LNCaP clone FGC (cell line): ENCODE data around the gene SYNPR.

ENCODE experiments used
- DNase-seq: peaks from one replicate; pipeline ENCODE4 v3.0.0-alpha.2; 2011; ENCODE audit warnings: low read depth
- H3K4me3 ChIP-seq: 2 replicates; pipeline ENCODE4 v1.5.1; 2011; ENCODE audit warnings: mild to moderate bottlenecking, low read depth, low read length, control low read depth
- TF ChIP-seq, protein P1 (sequence below): IDR thresholded peaks from 2 replicates; pipeline ENCODE4 v1.5.1; 2012; ENCODE audit warnings: mild to moderate bottlenecking; ENCODE audit not compliant: control insufficient read depth, insufficient read depth; ENCODE audit errors: extremely low read depth

SYNPR gene

DNA sequence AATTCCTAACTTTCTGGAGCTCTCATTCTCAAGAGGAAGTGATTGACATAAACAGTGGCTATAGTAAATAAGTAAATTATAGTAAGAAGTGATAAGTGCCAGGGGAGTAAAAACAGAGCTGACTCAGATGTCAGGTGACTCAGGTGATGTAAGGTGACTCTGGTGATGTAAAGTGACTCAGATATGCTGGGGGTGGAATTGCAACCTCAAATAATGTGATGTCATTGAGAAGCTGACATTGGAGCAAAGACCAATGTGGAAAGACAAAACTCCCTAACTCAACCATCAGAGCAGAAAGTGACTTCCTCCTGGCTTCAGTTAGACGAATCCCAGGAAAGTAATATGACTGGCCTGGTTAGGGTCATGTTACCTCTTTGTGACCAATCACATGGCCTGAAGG, 230.2 kb downstream of the SYNPR start:
- TF ChIP-seq, protein P1, sequence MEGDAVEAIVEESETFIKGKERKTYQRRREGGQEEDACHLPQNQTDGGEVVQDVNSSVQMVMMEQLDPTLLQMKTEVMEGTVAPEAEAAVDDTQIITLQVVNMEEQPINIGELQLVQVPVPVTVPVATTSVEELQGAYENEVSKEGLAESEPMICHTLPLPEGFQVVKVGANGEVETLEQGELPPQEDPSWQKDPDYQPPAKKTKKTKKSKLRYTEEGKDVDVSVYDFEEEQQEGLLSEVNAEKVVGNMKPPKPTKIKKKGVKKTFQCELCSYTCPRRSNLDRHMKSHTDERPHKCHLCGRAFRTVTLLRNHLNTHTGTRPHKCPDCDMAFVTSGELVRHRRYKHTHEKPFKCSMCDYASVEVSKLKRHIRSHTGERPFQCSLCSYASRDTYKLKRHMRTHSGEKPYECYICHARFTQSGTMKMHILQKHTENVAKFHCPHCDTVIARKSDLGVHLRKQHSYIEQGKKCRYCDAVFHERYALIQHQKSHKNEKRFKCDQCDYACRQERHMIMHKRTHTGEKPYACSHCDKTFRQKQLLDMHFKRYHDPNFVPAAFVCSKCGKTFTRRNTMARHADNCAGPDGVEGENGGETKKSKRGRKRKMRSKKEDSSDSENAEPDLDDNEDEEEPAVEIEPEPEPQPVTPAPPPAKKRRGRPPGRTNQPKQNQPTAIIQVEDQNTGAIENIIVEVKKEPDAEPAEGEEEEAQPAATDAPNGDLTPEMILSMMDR = no peak
- H3K4me3 ChIP-seq = no peak overlapping the region
- DNase-seq = no peak

DNA sequence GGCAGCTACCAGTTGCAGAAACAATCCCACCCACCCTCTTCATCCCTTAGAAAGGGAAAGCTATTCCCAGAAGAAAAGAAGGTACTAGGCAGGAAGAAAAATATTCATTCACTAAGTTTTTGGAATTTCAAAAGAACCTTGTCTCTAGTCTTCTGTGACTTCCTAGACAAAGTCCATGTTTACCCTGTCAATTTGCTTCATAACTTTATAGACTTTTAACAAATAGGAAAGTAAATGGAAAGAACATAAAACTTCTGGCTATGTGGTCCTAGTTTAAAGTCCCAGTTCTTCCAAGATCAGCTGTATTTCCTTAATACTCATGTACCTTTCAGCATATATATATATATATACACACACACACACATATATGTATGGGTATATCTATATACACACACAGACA, 230.7 kb downstream of the SYNPR start:
- no peak for DNase-seq
- TF ChIP-seq, protein P1 = no peak
- no peak overlapping the region for H3K4me3 ChIP-seq

DNA sequence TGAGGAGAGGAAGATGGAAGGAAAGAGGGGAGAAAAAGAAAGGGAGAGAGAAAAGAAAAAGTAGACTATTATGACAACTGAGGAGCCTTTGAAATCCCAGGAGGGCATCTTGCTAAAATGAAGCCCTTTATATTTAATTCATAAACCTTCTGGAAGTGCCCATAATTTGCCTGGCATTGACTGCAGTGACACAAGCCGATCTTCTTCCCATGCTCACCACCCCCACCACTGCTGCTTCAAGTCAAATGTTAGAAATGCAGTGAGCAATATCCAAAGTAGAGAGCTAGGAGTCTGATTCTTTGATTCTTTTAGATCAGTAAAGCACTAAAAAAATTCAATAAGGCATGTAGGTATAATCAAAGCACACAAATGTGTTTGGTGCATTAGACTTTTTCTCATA, 235.7 kb downstream of the SYNPR start:
- H3K4me3 ChIP-seq = no peak overlapping the region
- no peak for DNase-seq
- TF ChIP-seq, protein P1 = no peak

DNA sequence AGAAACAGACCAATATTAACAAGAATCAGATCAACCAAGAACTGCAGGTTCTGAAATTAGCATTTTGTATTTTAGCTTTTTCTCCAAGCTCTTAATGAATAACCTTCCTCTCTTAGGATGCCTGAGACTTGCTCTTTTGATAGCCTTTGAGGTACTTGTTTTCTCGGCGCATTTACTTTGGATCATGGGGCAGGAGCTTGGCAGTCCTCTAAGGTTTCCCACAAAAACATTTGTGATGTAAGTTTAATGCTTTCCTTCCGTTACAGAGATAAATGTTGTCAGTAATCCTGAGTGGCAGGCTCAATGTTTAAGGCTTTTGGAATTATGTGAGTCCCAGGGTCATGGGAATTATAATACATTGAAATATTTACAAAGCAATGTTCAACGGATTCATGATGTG, 236.6 kb downstream of the SYNPR start:
- no peak for DNase-seq
- TF ChIP-seq, protein P1 = no peak
- no peak overlapping the region for H3K4me3 ChIP-seq

DNA sequence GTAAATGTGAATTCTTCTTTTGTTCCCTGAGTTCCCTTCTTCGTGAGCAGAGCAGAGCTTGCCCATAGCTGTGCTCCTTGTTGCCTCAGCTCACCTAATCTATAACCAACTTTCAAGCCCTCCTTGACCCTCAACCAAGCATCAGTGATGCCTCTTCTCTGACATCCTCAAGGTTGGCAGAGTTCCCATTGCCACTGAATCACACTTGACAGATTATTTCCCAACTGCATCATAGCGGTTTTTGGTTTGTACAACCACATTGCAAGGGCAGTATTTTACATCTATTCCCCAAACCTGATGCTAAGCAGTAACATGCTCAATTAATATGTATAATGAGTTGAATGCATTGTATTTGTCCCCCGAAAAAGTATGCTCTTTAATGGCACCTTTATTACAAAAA, 241.3 kb downstream of the SYNPR start:
- TF ChIP-seq, protein P1 = no peak
- no peak for DNase-seq
- H3K4me3 ChIP-seq = no peak overlapping the region

DNA sequence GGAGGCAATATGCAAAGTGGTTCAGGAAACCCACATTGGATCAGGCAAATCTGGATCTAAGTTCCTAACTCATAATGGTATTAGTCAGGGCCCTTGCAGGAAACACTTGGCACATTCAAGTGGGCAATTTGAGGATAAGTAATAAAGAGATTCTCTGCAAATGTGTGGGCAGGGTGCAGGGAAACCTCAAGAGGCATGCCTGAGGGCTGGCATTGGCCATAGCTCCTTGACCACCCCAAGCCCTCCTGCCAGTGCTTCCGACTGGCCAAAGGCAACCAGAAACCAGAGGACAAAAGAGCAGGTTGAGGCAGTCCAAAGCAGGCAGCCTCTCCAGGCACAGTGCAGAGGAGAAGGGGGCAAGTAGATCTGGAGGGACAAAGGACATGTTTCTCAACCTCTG, 243.5 kb downstream of the SYNPR start:
- TF ChIP-seq, protein P1 = no peak

DNA sequence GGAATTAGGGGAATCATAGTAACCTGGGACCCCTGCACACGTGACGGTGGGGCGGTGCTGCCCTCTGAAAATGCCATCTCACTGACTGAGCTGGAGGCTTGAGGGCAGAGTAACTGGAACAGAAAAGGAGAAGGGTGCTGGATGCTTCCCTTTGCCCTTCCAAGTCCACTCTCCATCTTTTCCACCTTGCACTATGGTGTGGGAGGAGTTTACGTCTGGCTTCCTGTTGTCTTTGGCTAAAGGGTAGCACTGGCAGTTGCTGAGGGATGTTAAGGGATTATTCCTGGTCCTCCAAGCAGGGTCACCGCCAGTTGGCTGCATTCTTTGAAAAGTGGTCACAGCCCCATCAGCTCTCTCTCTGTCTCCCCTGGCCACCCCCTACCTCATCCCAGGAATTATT, 245.0 kb downstream of the SYNPR start:
- no peak overlapping the region for H3K4me3 ChIP-seq
- DNase-seq = peak; percentile 2
- TF ChIP-seq, protein P1 = no peak

More for the DNA sequence above, 243.5 kb downstream of the SYNPR start:
- DNase-seq = no peak
- H3K4me3 ChIP-seq = no peak overlapping the region
